Measurements from ENCODE around the gene MAPK8. TPM values are rescaled to one million over a fixed set of nuclear protein-coding genes. Genes with fewer than 3 reads are reported as not detected.
"Not testable (repeated sequence)": the region's sequence is repeated elsewhere in the genome, so short reads cannot be mapped to it uniquely, and the experiment has no call there.

MAPK8 gene
- total RNA-seq, 1 experiment from 2014 or later = 34.8 TPM

DNA sequence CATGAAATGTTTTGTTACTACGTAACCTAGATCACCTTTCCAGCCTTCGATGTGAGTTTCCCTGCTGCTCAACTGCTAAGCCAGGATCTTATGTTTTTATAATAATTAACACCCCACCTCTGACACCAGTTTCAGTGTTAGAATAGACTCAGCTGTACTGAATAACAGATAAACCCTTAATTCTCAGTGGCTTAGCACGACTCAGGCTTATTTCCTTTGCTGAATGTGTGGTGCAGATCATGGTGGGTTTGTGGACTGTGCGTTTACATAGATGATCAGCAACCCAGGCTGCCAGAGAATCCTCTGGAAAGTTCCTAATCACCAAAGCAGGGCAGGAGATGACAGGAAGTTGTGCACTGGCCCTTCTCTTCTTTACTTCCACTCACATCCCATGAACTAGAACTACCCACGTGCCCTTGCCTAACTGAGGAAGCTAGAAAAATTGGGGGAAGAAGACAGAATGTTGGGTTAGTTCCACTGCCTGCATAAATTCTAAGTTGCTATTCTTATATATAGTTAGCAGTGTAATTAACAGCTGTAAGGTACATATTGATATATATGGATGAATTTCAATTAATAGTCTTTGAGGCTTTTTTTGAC, 111.8 kb downstream of the MAPK8 start:
- in situ Hi-C loops (cut with HindIII; ENCODE audit: low pct_unique_long_range_greater_than_20kb, low sequenced_read_pairs) = no loop called here
- DNase-seq (ENCODE audit: low read depth, low spot score) = no peak

DNA sequence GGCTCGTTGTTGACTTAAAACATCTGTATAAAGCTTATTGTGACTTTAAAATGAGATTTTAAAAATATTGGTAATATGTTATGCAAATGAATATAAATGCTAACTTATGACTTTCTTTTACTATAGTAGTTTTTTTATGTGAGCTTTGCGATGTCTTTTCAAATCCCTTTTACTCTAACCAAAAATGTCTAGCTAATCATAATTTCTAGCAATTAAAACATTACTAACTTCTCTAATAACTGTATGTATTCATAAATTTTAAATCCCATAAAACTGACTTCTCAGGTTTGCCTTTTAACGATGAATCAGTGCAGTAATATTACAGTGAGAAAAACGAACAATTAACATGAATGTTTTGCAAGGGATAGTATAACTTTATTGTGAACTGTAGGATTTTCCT, 113.2 kb downstream of the MAPK8 start:
- in situ Hi-C loops (cut with HindIII; ENCODE audit: low pct_unique_long_range_greater_than_20kb, low sequenced_read_pairs) = no loop called here
- no peak for DNase-seq (ENCODE audit: low read depth, low spot score)

DNA sequence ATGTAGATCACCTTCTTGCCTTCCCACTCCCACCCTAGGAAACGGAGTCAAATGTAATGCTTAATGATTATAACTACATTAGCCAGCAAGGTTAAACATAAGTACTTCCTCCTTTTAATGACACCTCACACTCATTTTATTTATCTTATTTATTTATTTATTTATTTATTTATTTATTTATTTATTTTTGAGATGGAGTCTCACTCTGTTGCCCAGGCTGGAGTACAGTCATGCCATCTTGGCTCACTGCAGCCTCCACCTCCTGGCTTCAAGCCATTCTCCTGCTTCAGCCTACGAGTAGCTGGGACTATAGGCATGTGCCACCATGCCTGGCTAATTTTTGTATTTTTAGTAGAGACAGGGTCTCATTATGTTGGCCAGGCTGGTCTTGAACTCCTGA, 115.4 kb downstream of the MAPK8 start:
- in situ Hi-C loops (cut with HindIII; ENCODE audit: low pct_unique_long_range_greater_than_20kb, low sequenced_read_pairs); DNase-seq (ENCODE audit: low read depth, low spot score): not testable (repeated sequence)

DNA sequence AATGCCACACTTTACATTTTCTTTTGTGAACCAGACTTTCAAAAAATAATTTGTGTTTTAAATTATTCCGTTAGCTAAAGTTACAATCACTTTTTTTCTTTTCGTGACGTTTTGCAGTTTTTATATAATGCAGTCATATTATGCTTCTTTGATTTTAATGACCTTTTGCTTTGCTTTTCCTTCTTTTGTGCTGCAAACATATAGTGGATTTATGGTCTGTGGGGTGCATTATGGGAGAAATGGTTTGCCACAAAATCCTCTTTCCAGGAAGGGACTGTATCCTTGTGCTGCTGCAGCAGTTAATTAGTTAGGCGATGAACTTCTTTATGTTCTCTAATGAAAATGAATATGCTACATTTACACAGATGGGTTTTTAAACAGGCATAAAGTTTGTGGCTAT, 117.4 kb downstream of the MAPK8 start:
- DNase-seq (ENCODE audit: low read depth, low spot score) = no peak
- in situ Hi-C loops (cut with HindIII; ENCODE audit: low pct_unique_long_range_greater_than_20kb, low sequenced_read_pairs) = no loop called here

DNA sequence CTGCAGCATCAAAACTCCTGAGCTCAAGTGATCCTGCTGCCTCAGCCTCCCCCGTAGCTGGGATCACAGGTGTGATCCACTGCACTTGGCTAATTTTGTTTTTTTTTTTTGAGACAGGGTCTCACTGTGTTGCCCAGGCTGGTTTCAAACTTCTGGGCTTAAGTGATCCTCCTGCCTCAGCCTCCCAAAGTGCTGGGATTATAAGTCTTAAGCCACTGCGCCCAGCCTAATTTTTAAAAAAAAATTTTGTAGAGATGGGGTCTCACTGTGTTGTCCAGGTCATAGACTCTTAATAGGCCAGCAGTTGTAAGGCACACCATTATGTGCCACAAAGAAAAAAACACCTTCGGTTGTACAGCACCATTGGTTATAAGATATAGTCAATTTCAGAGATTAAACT, 122.4 kb downstream of the MAPK8 start:
- in situ Hi-C loops (cut with HindIII; ENCODE audit: low pct_unique_long_range_greater_than_20kb, low sequenced_read_pairs) = no loop called here
- no peak for DNase-seq (ENCODE audit: low read depth, low spot score)

- in situ Hi-C loops (cut with HindIII; ENCODE audit: low pct_unique_long_range_greater_than_20kb, low sequenced_read_pairs) = no loop called here
- DNase-seq (ENCODE audit: low read depth, low spot score) = no peak
These were observed 122.8 kb downstream of the MAPK8 start for GRCh38 chr10:48429309-48429708.

GRCh38 chr10:48430402-48430993, 124.0 kb downstream of the MAPK8 start:
- no peak for DNase-seq (ENCODE audit: low read depth, low spot score)
- in situ Hi-C loops (cut with HindIII; ENCODE audit: low pct_unique_long_range_greater_than_20kb, low sequenced_read_pairs) = no loop called here

DNA sequence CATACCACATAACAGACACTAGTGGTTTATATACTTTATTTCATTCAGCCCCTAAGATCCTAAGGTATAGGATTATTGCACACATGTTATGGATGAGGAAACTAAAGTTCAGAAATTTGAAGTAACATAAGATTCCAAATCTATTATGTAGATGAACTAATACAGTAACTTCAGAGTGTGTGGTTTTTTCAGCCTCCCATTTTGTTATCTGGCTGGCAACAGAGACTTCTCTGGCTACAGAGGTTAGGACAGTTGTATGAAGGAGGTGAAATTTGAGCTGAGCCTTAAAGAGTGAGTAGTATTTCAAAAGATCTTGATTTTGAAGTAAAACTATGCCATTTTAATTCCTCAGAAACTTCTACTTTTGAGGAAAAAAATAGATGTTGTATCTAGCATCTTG, 125.4 kb downstream of the MAPK8 start:
- no peak for DNase-seq (ENCODE audit: low read depth, low spot score)
- in situ Hi-C loops (cut with HindIII; ENCODE audit: low pct_unique_long_range_greater_than_20kb, low sequenced_read_pairs) = no loop called here

DNA sequence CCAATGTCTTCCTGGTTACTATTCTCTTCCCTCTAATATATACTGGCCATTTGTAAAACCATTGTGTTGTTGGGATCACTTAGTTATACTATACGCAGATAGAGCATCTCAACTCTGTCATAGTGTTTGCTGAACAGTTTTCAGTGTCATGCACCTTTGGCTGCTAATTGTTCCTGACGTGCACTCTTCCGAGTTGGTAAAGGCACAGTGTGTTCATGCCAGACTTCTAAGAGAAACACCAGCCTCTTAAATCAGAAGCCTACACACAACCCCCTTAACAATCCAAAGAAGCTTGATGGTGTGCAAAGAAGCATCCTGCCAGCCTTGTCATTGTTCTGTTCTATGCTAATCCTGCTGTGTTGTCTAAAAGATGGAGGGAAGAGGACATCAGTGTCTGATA, 131.1 kb downstream of the MAPK8 start:
- no peak for DNase-seq (ENCODE audit: low read depth, low spot score)
- in situ Hi-C loops (cut with HindIII; ENCODE audit: low pct_unique_long_range_greater_than_20kb, low sequenced_read_pairs) = no loop called here

- in situ Hi-C loops (cut with HindIII; ENCODE audit: low pct_unique_long_range_greater_than_20kb, low sequenced_read_pairs) = no loop called here
- DNase-seq (ENCODE audit: low read depth, low spot score) = no peak
These were observed 132.6 kb downstream of the MAPK8 start for GRCh38 chr10:48439031-48439430.

- in situ Hi-C loops (cut with HindIII; ENCODE audit: low pct_unique_long_range_greater_than_20kb, low sequenced_read_pairs) = no loop called here
- DNase-seq (ENCODE audit: low read depth, low spot score) = no peak
These were observed 133.1 kb downstream of the MAPK8 start for GRCh38 chr10:48439581-48440041.

GRCh38 chr10:48440771-48441170, 134.3 kb downstream of the MAPK8 start:
- no peak for DNase-seq (ENCODE audit: low read depth, low spot score)
- in situ Hi-C loops (cut with HindIII; ENCODE audit: low pct_unique_long_range_greater_than_20kb, low sequenced_read_pairs) = no loop called here

DNA sequence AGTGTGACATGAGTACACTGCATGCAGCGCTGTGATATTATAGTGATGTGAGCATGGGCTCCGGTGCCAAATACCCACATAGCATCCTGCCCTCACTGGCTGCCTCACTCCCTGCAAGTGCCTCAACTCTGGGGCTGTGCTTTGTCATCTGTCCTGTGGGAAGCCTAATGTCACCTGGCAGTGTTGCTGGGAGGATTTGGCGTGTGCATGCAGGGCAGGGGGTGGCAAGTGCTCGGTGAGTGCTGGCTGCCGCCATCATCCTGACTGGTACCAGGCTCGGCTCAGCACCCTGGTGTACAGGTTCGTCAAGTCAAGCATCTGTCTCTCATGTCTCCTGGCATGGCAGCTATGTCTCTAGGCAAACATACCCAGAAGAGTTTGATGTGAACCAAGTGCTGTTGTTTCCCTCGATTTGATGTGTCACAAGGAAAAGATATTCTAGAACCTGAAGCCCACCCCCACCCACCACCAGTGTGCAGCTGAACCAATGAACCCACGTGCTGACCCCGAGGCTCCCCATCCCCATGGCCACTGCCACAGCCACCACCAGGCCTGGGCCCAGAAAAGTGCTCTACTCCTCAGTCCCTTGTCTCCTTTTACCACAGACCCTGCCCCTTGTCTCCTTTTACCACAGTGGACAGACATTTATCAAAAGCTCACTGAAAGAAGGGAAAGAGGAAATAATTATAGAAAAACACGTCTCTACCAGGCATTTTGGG, 135.8 kb downstream of the MAPK8 start:
- no peak for DNase-seq (ENCODE audit: low read depth, low spot score)
- in situ Hi-C loops (cut with HindIII; ENCODE audit: low pct_unique_long_range_greater_than_20kb, low sequenced_read_pairs) = no loop called here

DNA sequence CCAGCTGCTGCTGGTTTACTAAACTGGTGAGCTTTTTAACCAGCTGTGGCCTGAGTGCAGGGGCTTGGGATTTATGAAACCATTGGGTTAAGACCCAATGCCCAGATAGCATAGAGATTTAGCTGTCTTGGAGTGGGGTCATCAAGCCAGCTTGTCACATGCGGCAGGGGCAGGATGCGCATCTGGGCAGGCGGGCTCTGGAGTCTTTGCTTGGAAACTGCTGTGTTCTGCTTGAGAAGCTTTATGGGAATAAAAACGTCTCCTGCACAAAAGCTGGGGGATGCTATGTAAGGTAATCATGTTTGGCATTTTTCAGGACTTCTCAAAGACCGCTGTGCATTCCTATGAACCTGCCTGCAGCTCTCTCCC, 136.3 kb downstream of the MAPK8 start:
- no peak for DNase-seq (ENCODE audit: low read depth, low spot score)
- in situ Hi-C loops (cut with HindIII; ENCODE audit: low pct_unique_long_range_greater_than_20kb, low sequenced_read_pairs) = no loop called here

DNA sequence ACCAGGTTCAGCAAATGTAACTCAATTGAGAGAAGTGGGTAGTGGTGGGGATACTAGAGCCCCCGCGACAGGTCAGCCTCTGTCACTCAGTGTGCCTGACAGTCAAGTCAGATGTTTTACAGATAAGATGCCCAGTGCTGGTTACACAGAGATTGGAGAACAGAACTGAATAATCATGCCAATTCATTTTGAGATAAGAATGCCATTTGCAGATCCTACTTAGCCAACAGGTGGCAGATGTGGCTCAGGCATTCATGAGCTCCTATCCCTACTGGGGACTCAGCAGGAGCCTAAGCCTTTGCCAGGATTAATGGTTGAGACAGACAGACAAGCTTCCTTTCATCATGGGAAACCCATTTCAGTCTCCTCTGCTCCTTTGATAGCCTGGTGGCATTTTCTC, 137.8 kb downstream of the MAPK8 start:
- DNase-seq (ENCODE audit: low read depth, low spot score) = peak; percentile 21

DNA sequence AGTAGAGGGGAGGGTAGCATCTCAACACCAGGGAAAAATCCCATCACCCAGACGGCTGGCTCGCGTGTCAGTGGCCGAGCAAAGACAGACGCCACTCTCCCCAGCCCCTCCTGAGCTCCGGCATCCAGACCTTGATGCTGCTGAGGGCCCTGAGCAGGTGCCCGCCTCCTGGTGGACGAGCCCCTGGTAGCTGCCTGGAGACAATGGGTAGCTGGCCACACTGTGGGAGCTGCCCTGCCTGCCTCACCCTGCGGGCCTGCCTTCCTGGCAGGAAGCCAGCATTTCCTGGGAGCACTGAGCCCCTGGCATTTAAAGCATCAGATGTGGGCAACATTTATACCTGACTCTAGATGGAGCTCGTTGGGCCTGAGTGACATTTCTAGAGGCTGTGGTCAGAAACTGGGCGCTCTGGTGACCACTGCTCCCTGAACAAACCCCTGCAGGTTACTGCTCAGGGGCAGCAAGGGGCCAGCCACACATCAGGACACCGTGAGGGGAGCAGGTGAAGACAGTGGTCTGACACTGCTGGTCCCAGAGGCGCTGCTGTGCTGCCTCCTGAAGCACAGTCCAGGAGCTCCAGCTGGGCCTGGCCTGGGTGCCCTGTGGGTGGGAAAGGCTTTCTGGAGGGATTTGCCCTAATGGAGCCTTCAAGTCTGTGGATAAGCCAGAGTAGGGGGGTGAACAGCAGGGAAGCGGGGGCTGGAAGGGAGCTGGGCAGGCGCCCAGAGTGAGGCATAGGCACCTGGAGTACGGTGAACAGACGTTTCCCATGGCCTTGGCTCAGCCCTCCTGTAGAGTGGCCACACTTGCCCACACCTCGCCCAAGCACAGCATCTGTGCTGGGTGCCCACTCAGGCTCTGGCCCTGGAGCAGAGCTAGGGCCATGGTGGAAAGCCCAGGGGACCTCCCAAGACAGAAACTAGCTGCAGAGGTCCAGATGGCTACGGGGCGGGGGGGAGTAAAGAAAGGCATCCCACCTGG, 138.7 kb downstream of the MAPK8 start:
- peak; percentile 21 for DNase-seq (ENCODE audit: low read depth, low spot score)
- in situ Hi-C loops (cut with HindIII; ENCODE audit: low pct_unique_long_range_greater_than_20kb, low sequenced_read_pairs) = no loop called here

More for the DNA sequence above, 137.8 kb downstream of the MAPK8 start:
- in situ Hi-C loops (cut with HindIII; ENCODE audit: low pct_unique_long_range_greater_than_20kb, low sequenced_read_pairs) = no loop called here

- DNase-seq (ENCODE audit: low read depth, low spot score) = no peak
- in situ Hi-C loops (cut with HindIII; ENCODE audit: low pct_unique_long_range_greater_than_20kb, low sequenced_read_pairs) = no loop called here
These were observed 139.5 kb downstream of the MAPK8 start for GRCh38 chr10:48445932-48446331.

DNA sequence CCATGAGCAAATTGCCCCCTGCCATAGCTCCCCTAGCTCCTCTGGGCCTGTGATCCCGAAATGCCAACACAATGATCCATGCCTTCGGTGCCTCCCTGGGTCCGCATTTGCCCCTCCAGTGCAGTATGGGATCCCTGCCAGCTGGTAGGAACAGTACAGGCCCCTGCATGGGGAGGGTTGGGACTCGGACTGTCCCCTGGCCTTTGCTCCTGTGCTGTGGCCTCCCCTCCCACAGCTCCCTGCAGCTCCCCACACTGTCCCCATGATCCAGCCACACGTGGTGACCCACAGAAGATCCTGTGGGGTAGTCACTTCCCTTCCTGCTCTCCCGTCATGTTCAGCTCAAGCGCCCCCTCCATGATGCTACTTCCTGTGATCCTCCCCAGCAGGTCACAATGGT, 140.3 kb downstream of the MAPK8 start:
- no peak for DNase-seq (ENCODE audit: low read depth, low spot score)
- in situ Hi-C loops (cut with HindIII; ENCODE audit: low pct_unique_long_range_greater_than_20kb, low sequenced_read_pairs) = no loop called here

Data from SK-MEL-5 (cell line).